MCF 10A (cell line): Measurements from ENCODE around the gene ISG20L2. TPM values are rescaled to one million over a fixed set of nuclear protein-coding genes. Genes with fewer than 3 reads are reported as not detected.
A peak's percentile ranks its signal among the peaks of the same experiment; 100 is the strongest.

Experiments
- BruUV-seq: library from RNA; stranded (reverse); fragments of 400-500 nt; replicated peaks from 2 replicates; lab custom pipeline; 2021; lab: Mats Ljungman, UMichigan
- CTCF ChIA-PET: fragments of 300-600 bp; sonication (Branson Sonifier 250); formaldehyde crosslinking; extraction: SDS; loops from one replicate; lab custom pipeline; 2021; ENCODE audit warnings: antibody characterized with exemption, inconsistent platforms; lab: Yijun Ruan, JAX
- POLR2A ChIA-PET: fragments of 300-600, 350-650 bp; sonication (Branson Sonifier 250); formaldehyde crosslinking; extraction: SDS; loops from one replicate; lab custom pipeline; 2020; ENCODE audit warnings: antibody characterized with exemption, inconsistent platforms; lab: Yijun Ruan, JAX
- DNase-seq: peaks from one replicate; pipeline ENCODE4 v3.0.0-alpha.2; 2018; ENCODE audit not compliant: unreplicated experiment
- H3K27ac Mint-ChIP-seq: one replicate; pipeline ENCODE4 v1.8.0; 2022; ENCODE audit warnings: mild to moderate bottlenecking, low read depth, mixed read lengths; ENCODE audit not compliant: unreplicated experiment
- H3K27me3 Mint-ChIP-seq: one replicate; pipeline ENCODE4 v1.8.0; 2022; ENCODE audit warnings: mixed read lengths; ENCODE audit not compliant: insufficient read depth, unreplicated experiment
- H3K36me3 Mint-ChIP-seq: one replicate; pipeline ENCODE4 v1.8.0; 2022; ENCODE audit warnings: mild to moderate bottlenecking, moderate library complexity, mixed read lengths; ENCODE audit not compliant: insufficient read depth, unreplicated experiment
- H3K4me1 Mint-ChIP-seq: one replicate; pipeline ENCODE4 v1.8.0; 2022; ENCODE audit warnings: mixed read lengths; ENCODE audit not compliant: insufficient read depth, unreplicated experiment
- H3K4me3 Mint-ChIP-seq: one replicate; pipeline ENCODE4 v1.8.0; 2022; ENCODE audit warnings: mild to moderate bottlenecking, moderate library complexity, mixed read lengths; ENCODE audit not compliant: unreplicated experiment
- H3K9me3 Mint-ChIP-seq: one replicate; pipeline ENCODE4 v1.8.0; 2022; ENCODE audit warnings: mixed read lengths; ENCODE audit not compliant: unreplicated experiment
- intact Hi-C: fragments of 100-400 bp; cut with micrococcal nuclease; formaldehyde crosslinking; loops from 2 replicates; pipeline ENCODE4 v1.14.1; 2022
- total RNA-seq: library from RNA; stranded (reverse); gene quantifications from 2 replicates; pipeline ENCODE4 v1.2.3, GENCODE V29; 2022
- TF ChIP-seq, protein P1 (sequence below): fragments of 200-600 bp; IDR thresholded peaks from one replicate; pipeline ENCODE4 v1.8.0; 2022; ENCODE audit warnings: antibody characterized with exemption, mild to moderate bottlenecking; ENCODE audit not compliant: unreplicated experiment

ISG20L2 gene
- total RNA-seq, 1 experiment from 2014 or later, result 57.5 TPM

DNA sequence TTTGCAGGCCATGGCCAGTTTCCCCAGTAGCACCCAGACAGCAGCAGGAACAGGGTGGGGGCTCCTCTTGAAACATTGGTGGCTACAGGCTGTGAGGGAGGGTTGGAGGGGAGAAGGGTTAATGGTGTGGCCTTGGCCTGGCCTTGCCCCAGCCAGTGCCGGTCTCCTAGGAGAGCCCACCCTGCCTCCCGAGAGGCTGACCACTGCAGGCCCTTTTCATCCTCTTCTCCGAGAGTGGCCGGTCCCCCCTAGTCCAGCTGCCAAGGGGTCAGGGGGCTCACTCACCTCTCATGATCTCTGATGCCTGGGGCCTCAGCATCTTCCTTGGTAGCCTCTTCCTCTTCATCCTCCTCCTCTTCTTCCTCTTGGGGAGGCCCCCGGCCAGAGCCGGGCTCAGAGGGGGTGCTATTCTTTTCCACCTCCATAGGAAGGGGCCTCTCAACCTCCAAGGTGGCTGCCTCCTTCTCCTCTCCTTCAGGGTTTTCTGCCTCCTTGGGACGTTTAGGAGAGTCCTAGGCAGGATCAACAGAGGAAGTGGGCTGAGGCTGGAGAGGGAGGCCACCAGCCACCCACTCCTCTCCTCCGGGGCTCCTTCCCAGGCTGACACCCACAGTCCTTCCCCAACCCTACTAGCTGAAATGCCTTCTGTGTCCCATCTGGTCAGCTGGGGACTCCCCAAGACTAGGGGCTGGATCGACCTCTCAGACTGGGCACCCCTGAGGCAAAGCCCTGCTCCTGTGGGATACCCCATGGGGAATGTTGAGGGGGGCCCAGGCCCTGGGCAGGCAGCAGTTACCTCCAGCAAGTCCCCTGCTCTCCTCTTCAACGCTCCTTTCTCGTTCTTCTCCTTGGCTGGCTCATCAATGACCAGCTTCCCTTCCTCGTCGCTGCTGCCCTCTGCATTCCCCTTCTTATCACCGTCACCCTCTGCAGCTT is 15.1 kb upstream of the ISG20L2 start:
- Mint-ChIP-seq H3K36me3 (peaks cover 67% of the 10 kb centered on the region), H3K4me3 (no peak overlapping the region), H3K9me3 (no peaks in the 10 kb centered on the region), H3K27ac (peak overlapping the region; percentile 98), H3K27me3 (no peaks in the 10 kb centered on the region), H3K4me1 (peaks cover 52% of the 10 kb centered on the region)
- DNase-seq, result no peak
- ChIA-PET POLR2A (interaction anchor here (0.6 to 10.4 kb wide), 4 partner anchors 8 to 35 kb away, joined by 3 to 375 read pairs (median 212); partner anchors contain the start of genes HDGF, ISG20L2, METTL25B and PRCC), CTCF (interaction anchor here (0.6 to 10.3 kb wide), 3 partner anchors 11 to 83 kb away, joined by 3 to 136 read pairs (median 3); partner anchors contain the start of genes ISG20L2 and METTL25B)
- intact Hi-C loops, result loop anchor here (10.0 kb wide), 1 partner anchor 239 kb away; the partner anchor contains the start of gene MEF2D
- TF ChIP-seq, protein P1, sequence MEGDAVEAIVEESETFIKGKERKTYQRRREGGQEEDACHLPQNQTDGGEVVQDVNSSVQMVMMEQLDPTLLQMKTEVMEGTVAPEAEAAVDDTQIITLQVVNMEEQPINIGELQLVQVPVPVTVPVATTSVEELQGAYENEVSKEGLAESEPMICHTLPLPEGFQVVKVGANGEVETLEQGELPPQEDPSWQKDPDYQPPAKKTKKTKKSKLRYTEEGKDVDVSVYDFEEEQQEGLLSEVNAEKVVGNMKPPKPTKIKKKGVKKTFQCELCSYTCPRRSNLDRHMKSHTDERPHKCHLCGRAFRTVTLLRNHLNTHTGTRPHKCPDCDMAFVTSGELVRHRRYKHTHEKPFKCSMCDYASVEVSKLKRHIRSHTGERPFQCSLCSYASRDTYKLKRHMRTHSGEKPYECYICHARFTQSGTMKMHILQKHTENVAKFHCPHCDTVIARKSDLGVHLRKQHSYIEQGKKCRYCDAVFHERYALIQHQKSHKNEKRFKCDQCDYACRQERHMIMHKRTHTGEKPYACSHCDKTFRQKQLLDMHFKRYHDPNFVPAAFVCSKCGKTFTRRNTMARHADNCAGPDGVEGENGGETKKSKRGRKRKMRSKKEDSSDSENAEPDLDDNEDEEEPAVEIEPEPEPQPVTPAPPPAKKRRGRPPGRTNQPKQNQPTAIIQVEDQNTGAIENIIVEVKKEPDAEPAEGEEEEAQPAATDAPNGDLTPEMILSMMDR, result no peak
- BruUV-seq, result no TSS peak

DNA sequence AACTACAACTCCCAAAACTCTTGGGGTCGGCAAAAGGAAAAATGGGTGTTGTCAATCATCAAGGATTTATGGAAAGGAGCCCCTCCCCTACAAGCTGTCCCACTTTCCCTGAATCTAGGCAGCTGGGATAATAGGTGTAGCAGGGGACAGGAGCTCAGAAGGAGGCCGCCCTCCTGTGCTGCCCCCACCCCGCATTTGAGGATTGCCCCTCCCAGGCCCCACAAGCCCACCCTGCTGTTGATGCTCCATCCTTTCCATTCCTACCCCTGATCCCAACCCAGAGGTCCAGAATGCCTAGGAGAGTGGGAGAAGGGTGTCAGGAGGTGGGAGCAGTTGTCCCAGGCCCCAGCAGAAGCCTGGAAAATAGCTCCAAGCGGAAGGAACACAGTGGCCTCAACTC is 14.2 kb upstream of the ISG20L2 start:
- TF ChIP-seq, protein P1, result no peak
- BruUV-seq, result no TSS peak
- peak overlapping the region; percentile 98 for H3K27ac Mint-ChIP-seq
- CTCF ChIA-PET, result interaction anchor here (0.7 to 10.3 kb wide), 6 partner anchors 13 to 143 kb away, joined by 3 to 136 read pairs (median 4); partner anchors contain the start of genes ISG20L2 and METTL25B
- POLR2A ChIA-PET, result interaction anchor here (0.6 to 10.4 kb wide), 4 partner anchors 9 to 206 kb away, joined by 4 to 375 read pairs (median 212); partner anchors contain the start of genes HDGF, ISG20L2, METTL25B and PRCC
- H3K4me3 Mint-ChIP-seq, result no peak overlapping the region
- intact Hi-C loops, result loop anchor here (10.0 kb wide), 1 partner anchor 238 kb away; the partner anchor contains the start of gene MEF2D
- no peaks in the 10 kb centered on the region for H3K27me3 Mint-ChIP-seq
- DNase-seq, result no peak
- H3K9me3 Mint-ChIP-seq, result no peaks in the 10 kb centered on the region
- H3K36me3 Mint-ChIP-seq, result peaks cover 75% of the 10 kb centered on the region
- H3K4me1 Mint-ChIP-seq, result peaks cover 44% of the 10 kb centered on the region

DNA sequence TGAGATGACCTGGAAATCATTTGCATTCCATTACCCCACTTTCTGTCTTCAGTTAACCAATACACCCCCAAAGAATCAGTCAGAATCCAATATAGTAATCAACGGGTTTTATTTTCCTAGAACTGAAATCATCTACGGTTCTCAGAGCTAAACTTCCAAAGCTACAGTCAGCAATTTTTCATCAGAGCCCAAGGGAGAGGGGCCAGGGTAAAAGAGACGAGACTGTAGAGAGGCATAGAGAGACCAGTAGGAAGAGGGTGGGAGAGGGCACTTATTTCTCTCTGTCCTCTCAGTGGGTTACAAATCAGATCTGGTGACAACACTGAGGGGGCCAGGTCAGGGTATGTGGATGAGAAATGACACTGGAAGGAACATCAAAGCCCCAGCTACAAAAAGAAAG is 13.5 kb upstream of the ISG20L2 start:
- Mint-ChIP-seq H3K9me3 (no peaks in the 10 kb centered on the region), H3K4me1 (peaks cover 38% of the 10 kb centered on the region), H3K36me3 (peaks cover 76% of the 10 kb centered on the region), H3K4me3 (peak overlapping the region; percentile 100), H3K27me3 (no peaks in the 10 kb centered on the region), H3K27ac (peak overlapping the region; percentile 98)
- TF ChIP-seq, protein P1, result no peak
- POLR2A ChIA-PET, result interaction anchor here (0.6 to 10.4 kb wide), 6 partner anchors 9 to 285 kb away, joined by 3 to 375 read pairs (median 100); partner anchors contain the start of genes HDGF, ISG20L2, METTL25B and PRCC
- BruUV-seq, result no TSS peak
- intact Hi-C loops, result loop anchor here (10.0 kb wide), 1 partner anchor 237 kb away; the partner anchor contains the start of gene MEF2D
- no peak for DNase-seq
- CTCF ChIA-PET, result interaction anchor here (0.7 to 10.3 kb wide), 5 partner anchors 14 to 105 kb away, joined by 3 to 136 read pairs (median 5); partner anchors contain the start of genes ISG20L2 and METTL25B
